GM21447 (cell line): ENCODE results near the gene DAD1.
"Not testable (repeated sequence)": the region's sequence is repeated elsewhere in the genome, so short reads cannot be mapped to it uniquely, and the experiment has no call there.

Experiments used
- ATAC-seq: cut with Tn5 transposase; IDR thresholded peaks from one replicate; pipeline ENCODE4 v1.9.1; 2021; ENCODE audit not compliant: unreplicated experiment

DAD1 gene

DNA sequence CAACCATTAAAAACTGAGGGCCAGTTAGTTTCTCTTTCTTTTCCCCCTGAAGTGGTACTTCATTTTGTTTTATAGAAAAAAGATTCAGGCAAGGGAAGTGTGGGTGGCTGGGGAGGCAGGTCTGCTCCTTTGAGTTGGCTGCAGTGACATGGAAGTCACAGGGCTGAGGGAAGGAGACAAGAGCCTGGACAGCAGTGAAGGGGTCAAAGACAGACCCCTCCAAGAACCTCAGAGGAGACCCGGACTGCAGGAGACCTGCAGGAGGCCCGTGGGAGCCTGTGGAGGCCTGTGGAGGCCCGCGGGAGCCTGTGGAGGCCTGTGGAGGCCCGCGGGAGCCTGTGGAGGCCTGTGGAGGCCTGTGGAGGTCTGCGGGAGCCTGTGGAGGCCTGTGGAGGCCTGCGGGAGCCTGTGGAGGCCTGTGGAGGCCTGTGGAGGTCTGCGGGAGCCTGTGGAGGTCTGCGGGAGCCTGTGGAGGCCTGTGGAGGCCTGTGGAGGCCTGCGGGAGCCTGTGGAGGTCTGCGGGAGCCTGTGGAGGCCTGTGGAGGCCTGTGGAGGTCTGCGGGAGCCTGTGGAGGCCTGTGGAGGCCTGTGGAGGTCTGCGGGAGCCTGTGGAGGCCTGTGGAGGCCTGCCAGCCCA lies 35.0 kb downstream of the DAD1 start:
- ATAC-seq, result not testable (repeated sequence)

DNA sequence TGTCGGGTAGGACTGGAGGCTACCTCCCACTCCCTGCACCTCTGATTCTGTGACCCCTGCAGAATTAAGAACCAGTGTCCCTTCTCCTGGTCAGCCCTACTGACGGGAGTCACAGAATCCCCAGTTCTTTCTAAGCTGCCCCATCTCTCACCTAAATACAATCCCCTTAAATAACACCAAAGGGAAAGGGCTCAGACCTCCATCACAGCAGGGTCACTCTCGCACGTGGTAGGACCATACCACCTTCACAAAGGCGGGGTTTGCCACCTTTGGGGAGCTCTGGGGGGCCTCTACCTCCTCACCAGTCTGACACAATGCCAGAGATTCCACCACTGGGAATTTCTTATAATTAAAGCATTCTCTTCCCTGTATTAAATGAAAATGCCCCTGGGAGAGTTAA lies 35.6 kb downstream of the DAD1 start:
- no peak for ATAC-seq

DNA sequence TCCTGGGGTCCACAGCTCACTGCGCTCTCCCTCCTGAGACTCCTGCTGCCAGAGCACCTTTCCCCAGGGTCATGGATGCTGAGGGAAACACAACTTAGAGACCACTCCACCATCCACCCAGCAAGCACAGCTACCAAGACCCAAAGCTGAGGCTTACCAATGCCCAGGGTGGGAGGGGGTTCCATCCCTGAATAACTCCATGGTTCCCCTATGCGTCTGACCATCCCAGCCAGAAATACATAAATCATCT lies 36.3 kb downstream of the DAD1 start:
- no peak for ATAC-seq

DNA sequence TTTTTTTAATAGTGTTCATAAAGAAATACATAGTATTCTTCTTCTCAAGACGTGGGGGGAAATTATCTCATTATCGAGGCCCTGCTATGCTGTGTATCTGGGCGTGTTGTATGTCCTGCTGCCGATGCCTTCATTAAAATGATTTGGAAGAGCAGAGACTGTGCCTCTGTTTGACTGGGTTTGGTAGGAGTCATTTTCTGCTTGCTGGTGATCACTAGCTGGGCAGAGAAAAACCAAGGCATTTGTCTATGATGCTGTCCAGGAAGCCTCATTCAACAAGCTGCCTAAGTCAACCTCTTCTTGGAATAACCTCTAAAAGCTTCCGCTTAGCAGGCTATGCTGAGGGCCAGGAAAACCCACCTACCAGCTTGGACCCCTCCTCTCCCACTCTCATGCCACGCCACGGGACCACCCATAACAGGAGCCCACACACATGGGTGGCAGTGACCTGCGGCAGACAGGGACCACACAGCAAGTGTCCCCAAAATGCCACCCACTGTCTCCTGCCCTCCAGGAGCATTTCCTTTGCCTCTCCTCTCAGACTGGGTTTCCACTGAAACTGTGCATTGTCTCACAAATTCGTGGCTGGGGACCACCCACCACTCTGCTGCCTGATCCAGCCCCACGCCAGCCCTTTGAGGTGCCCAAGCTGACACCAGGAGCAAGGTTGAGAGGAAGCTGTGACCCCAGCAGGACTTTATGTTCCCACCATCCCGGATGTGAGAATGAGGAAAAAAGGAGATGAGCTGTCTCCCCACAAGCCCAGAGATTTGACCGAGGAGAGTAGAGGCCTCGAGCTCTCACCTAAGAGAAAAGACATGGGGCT lies 36.8 kb downstream of the DAD1 start:
- ATAC-seq, result no peak

DNA sequence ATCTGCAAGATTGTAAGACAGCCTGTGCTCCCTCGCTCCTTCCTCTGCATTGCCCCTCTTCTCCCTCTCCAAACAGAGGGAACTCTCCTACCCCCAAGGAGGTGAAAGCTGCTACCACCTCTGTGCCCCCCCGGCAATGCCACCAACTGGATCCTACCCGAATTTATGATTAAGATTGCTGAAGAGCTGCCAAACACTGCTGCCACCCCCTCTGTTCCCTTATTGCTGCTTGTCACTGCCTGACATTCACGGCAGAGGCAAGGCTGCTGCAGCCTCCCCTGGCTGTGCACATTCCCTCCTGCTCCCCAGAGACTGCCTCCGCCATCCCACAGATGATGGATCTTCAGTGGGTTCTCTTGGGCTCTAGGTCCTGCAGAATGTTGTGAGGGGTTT lies 37.4 kb downstream of the DAD1 start:
- ATAC-seq, result no peak

DNA sequence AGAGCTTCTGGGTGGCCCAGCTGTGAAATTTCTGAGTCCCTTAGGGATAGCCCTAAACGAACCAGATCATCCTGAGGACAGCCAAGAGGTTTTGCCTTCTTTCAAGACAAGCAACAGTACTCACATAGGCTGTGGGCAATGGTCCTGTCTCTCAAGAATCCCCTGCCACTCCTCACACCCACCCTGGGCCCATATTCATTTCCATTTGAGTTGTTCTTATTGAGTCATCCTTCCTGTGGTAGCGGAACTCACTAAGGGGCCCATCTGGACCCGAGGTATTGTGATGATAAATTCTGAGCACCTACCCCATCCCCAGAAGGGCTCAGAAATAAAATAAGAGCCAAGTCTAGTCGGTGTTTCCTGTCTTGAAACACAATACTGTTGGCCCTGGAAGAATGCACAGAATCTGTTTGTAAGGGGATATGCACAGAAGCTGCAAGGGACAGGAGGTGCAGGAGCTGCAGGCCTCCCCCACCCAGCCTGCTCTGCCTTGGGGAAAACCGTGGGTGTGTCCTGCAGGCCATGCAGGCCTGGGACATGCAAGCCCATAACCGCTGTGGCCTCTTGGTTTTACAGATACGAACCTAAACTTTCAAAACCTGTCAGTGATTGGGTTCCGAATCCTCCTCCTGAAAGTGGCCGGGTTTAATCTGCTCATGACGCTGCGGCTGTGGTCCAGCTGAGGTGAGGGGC lies 38.9 kb downstream of the DAD1 start:
- peak; percentile 59 for ATAC-seq

DNA sequence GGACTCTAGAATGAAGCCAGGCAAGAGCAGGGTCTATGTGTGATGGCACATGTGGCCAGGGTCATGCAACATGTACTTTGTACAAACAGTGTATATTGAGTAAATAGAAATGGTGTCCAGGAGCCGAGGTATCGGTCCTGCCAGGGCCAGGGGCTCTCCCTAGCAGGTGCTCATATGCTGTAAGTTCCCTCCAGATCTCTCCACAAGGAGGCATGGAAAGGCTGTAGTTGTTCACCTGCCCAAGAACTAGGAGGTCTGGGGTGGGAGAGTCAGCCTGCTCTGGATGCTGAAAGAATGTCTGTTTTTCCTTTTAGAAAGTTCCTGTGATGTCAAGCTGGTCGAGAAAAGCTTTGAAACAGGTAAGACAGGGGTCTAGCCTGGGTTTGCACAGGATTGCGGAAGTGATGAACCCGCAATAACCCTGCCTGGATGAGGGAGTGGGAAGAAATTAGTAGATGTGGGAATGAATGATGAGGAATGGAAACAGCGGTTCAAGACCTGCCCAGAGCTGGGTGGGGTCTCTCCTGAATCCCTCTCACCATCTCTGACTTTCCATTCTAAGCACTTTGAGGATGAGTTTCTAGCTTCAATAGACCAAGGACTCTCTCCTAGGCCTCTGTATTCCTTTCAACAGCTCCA lies 39.6 kb downstream of the DAD1 start:
- no peak for ATAC-seq

DNA sequence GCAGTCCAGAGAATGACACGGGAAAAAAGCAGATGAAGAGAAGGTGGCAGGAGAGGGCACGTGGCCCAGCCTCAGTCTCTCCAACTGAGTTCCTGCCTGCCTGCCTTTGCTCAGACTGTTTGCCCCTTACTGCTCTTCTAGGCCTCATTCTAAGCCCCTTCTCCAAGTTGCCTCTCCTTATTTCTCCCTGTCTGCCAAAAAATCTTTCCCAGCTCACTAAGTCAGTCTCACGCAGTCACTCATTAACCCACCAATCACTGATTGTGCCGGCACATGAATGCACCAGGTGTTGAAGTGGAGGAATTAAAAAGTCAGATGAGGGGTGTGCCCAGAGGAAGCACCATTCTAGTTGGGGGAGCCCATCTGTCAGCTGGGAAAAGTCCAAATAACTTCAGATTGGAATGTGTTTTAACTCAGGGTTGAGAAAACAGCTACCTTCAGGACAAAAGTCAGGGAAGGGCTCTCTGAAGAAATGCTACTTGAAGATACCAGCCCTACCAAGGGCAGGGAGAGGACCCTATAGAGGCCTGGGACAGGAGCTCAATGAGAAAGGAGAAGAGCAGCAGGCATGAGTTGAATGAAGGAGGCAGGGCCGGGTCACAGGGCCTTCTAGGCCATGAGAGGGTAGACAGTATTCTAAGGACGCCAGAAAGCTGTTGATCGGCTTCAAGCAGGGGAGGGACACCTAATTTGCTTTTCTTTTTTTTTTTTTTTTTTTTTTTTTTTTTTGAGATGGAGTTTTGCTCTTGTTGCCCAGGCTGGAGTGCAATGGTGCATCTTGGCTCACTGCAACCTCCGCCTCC lies 40.9 kb downstream of the DAD1 start:
- no peak for ATAC-seq

DNA sequence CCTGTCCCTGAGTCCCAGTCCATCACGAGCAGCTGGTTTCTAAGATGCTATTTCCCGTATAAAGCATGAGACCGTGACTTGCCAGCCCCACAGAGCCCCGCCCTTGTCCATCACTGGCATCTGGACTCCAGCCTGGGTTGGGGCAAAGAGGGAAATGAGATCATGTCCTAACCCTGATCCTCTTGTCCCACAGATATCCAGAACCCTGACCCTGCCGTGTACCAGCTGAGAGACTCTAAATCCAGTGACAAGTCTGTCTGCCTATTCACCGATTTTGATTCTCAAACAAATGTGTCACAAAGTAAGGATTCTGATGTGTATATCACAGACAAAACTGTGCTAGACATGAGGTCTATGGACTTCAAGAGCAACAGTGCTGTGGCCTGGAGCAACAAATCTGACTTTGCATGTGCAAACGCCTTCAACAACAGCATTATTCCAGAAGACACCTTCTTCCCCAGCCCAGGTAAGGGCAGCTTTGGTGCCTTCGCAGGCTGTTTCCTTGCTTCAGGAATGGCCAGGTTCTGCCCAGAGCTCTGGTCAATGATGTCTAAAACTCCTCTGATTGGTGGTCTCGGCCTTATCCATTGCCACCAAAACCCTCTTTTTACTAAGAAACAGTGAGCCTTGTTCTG lies 41.6 kb downstream of the DAD1 start:
- no peak for ATAC-seq

DNA sequence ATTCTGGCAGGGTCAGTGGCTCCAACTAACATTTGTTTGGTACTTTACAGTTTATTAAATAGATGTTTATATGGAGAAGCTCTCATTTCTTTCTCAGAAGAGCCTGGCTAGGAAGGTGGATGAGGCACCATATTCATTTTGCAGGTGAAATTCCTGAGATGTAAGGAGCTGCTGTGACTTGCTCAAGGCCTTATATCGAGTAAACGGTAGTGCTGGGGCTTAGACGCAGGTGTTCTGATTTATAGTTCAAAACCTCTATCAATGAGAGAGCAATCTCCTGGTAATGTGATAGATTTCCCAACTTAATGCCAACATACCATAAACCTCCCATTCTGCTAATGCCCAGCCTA lies 42.3 kb downstream of the DAD1 start:
- no peak for ATAC-seq

DNA sequence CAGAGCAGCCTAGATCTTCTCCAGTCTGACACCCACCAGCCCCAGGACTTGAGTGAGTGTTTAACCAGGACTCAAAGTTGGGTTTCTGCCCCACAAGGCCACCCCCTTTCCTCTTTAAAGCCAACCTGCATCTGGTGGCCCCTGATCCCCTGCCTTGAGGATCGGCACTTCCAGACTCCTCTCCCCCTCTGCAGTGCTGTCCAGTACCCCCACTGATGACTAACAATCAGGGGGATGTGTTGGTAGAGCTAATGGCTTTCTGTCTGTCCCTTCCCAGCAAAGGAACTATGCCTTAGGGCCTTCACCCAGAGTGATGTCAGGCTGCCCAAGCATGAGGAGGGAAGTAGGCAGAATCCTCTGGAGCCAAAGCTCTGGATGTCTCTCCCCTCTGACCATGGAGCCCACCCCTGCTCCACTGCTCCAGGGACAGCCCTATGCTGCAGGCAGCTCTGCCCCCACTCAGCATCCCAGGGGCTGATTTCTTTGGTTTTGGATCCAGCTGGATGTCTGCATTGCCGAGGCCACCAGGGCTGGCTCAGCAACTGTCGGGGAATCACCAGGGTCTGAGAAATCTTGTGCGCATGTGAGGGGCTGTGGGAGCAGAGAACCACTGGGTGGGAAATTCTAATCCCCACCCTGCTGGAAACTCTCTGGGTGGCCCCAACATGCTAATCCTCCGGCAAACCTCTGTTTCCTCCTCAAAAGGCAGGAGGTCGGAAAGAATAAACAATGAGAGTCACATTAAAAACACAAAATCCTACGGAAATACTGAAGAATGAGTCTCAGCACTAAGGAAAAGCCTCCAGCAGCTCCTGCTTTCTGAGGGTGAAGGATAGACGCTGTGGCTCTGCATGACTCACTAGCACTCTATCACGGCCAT lies 42.9 kb downstream of the DAD1 start:
- no peak for ATAC-seq

DNA sequence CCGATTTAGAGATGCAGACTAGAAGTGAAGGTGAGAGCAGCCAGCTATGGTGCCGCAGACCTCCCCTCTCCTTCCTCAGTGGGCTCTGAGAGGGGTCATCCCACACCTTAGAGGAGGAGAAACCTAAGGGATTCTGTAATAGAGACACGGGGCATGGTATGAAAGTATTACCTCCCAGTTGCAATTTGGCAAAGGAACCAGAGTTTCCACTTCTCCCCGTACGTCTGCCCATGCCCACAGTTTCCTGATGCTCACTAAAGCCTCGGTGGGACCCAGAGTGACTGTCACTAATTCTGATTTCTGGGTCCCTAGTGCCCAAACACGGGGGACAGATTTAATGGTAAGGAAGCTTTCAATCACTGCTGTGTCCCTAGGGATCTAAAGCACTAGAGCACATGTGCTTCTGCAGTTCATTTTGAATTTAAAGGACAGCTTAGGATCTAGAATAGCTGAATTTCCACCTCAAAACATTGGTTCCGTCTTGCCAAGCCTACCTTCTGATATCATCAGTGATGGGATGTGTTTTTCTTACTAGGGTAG lies 44.1 kb downstream of the DAD1 start:
- ATAC-seq, result no peak

DNA sequence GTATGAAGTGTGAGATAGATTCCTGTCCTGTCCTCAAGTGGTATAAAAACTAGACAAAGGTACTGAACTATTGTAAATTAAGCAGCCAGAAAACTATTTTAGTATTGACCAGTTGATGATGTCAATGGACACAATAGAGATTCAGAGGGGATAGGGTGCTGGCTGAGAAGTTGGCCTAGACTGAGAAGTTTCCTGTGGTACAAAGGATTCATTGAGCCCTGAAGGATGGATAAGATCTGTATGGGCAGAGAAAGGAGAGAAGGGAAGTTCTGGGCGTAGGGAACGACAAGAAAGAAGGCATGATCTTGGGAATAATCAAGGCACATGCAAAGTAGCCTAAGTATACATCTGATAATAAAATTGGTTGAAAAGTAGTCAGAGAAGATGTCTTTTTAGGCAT lies 44.6 kb downstream of the DAD1 start:
- ATAC-seq, result no peak

DNA sequence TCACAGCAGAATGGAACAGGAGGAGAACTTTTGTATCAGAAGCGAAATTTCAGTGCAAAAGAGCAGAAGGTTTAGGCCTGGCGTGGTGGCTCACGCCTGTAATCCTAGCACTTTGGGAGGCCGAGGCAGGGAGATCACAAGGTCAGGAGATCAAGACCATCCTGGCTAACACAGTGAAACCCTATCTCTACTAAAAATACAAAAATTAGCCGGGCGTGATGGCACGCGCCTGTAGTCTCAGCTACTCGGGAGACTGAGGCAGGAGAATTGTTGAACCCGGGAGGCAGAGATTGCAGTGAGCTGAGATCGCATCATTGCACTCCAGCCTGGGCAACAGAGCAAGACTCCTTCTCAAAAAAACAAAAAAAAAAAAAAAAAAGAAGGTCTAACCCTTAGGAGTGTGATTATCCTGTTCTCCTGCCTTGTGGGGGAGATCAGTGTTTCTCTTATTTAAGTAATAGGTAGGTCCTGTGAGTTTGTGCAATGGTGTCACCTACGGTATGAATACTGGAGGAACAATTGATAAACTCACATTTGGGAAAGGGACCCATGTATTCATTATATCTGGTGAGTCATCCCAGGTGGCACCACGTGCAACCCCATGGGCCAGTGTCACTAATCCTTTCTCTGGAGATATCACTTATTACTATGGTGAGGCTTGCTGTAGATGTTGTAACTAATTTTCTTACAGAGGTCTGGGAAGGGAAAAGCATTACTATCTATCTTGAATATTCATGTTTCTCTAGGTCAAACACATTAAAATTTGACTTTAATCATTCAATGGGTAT lies 45.3 kb downstream of the DAD1 start:
- not testable (repeated sequence) for ATAC-seq

DNA sequence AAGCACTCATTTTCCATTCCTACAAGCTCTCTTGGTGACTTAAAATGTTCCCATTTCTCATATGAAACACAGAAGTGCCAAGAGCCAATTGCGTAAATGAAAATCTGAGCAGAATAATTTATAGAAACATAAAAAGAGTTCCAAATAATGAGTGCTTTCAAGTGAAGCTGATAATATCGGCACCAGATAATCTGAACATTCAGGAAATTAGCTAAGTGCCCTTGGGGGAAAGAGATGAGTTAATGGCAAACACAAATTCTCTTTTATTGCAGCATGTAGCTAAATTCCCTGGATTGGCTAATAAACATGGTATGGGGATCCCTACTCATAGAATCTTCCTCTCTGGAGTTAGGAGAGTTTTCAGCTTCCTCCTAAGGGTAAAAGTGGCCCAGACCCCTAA lies 46.7 kb downstream of the DAD1 start:
- ATAC-seq, result no peak

DNA sequence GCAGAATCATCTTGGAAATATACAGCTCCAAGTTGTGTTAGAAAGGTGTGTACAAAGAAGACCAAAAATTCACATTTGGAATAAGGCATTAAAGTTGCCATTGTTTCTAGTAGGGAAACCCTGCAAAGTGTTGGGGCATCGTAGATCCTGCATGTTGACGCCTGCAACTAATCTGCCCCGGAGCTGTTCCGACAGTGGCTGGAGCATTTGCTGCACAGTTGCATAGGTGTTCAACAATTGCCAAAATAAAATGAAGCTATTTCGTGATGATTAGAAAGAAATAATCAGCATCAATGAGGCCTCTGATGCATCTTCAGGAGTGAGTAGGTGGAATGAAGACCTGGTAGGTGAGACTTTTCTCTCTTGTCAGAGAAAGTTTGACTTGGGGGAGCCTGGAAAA lies 47.3 kb downstream of the DAD1 start:
- ATAC-seq, result no peak

DNA sequence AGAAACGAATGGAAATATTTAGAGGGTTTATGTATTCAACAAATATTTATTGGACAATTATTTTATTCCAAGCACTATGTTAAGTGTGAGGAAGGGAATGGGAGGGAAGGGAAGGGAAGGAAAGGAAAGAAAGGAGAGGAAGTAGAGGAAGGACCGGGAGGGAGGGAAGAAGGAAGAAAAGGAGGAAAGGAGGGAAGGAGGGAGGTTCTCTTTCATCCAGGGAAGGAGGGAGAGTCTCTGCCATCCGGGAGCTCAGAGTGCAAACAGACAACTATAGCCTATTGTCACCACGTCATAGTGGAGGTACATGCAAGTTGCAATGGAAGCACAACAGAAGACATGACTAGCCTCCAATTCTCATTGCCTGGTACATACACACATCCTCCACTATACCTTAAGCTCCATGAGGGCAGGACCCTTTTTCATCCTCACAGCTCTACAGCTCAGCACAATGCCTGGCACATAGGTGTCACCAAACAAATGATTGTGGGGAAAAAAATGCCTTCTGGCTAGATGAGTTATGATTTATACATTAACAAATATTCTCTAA lies 48.1 kb downstream of the DAD1 start:
- no peak for ATAC-seq

DNA sequence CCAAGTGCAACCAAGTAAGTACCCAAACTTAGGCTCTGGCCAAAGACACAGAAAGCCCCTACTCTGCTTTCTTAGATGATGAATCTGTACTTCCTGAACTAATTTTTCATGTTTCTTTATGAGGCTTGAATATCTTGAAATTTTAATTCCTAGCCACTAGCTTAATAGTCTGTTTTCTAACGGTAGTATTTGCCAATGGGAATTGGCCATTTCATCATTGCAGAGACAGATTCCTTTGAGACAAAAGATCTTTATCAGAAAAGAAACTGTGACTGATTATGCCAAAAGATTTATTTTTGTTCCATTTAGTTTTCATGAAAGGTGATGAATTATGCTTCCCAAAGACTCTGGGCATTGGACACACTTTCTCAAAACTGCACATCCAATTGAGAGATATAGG lies 48.7 kb downstream of the DAD1 start:
- ATAC-seq, result no peak
